HFFc6 (cell line): ENCODE results near the gene TAMM41. TPM values are rescaled to one million over a fixed set of nuclear protein-coding genes. Genes with fewer than 3 reads are reported as not detected.

Source experiments
- DNase-seq: peaks from one replicate; pipeline ENCODE4 v3.0.0-alpha.2; 2018
- H3K27ac Mint-ChIP-seq: 2 replicates; pipeline ENCODE4 v1.8.0; 2020; ENCODE audit warnings: mild to moderate bottlenecking, mixed read lengths
- H3K27me3 Mint-ChIP-seq: 2 replicates; pipeline ENCODE4 v1.8.0; 2021; ENCODE audit warnings: mild to moderate bottlenecking, moderate library complexity, mixed read lengths; ENCODE audit not compliant: insufficient read depth
- H3K36me3 Mint-ChIP-seq: 2 replicates; pipeline ENCODE4 v1.8.0; 2021; ENCODE audit warnings: low read depth, mixed read lengths
- H3K4me1 Mint-ChIP-seq: 2 replicates; pipeline ENCODE4 v1.8.0; 2020; ENCODE audit warnings: low read depth, mixed read lengths
- H3K4me3 Mint-ChIP-seq: 2 replicates; pipeline ENCODE4 v1.8.0; 2020; ENCODE audit warnings: mild to moderate bottlenecking, moderate library complexity, mixed read lengths
- H3K9me3 Mint-ChIP-seq: 2 replicates; pipeline ENCODE4 v1.8.0; 2020; ENCODE audit warnings: mild to moderate bottlenecking, mixed read lengths
- total RNA-seq, 6 experiments: library from RNA; stranded (reverse); fragmentation: NEBNext Ultra II Directional; extraction: Animal tissue kit (Norgen Biotek cat#: 25700); gene quantifications; 2 replicates in 1 of 6; 3 replicates in 5 of 6; pipeline ENCODE4 v1.2.3, GENCODE V29; 2021
- TF ChIP-seq, protein P1 (sequence below): fragments of 200-600 bp; sonication (generic); IDR thresholded peaks from 2 replicates; pipeline ENCODE4 v1.5.0; 2021; ENCODE audit warnings: antibody characterized with exemption, mild to moderate bottlenecking

The TAMM41 gene
- total RNA-seq, 6 experiments from 2014 or later = 11.5 to 16.3 (median 14.9) TPM

DNA sequence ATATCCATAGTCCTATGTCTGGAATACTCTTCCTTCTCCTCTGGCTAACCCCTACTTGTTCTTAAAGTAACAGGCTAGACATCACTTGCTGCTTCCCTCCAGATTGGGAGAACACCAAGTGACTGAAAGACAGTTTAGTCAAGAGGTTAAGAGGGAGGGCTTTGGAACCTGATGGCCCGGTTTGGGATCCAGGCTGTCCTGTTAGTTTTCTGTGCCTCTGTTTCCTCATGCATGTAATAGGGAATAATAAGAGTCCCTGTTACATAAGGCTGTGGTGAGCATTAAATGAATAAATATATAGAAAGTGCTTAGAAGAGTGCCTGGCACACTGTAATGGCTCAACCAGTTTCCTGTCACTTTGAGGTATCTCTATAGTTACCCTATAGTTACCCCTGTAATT lies 66.3 kb downstream of the TAMM41 start:
- no peak for DNase-seq
- TF ChIP-seq, protein P1, sequence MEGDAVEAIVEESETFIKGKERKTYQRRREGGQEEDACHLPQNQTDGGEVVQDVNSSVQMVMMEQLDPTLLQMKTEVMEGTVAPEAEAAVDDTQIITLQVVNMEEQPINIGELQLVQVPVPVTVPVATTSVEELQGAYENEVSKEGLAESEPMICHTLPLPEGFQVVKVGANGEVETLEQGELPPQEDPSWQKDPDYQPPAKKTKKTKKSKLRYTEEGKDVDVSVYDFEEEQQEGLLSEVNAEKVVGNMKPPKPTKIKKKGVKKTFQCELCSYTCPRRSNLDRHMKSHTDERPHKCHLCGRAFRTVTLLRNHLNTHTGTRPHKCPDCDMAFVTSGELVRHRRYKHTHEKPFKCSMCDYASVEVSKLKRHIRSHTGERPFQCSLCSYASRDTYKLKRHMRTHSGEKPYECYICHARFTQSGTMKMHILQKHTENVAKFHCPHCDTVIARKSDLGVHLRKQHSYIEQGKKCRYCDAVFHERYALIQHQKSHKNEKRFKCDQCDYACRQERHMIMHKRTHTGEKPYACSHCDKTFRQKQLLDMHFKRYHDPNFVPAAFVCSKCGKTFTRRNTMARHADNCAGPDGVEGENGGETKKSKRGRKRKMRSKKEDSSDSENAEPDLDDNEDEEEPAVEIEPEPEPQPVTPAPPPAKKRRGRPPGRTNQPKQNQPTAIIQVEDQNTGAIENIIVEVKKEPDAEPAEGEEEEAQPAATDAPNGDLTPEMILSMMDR = no peak
- H3K4me1 Mint-ChIP-seq = no peaks in the 10 kb centered on the region
- no peak overlapping the region for H3K27ac Mint-ChIP-seq
- peaks cover 14% of the 10 kb centered on the region for H3K36me3 Mint-ChIP-seq
- no peaks in the 10 kb centered on the region for H3K9me3 Mint-ChIP-seq
- H3K4me3 Mint-ChIP-seq = no peak overlapping the region
- no peaks in the 10 kb centered on the region; the same call in 1 of the 2 replicates for H3K27me3 Mint-ChIP-seq

GRCh38 chr3:11779626-11780025 lies 67.1 kb downstream of the TAMM41 start:
- no peak overlapping the region for H3K27ac Mint-ChIP-seq
- H3K27me3 Mint-ChIP-seq = no peaks in the 10 kb centered on the region; the same call in 1 of the 2 replicates
- H3K36me3 Mint-ChIP-seq = peaks cover 10% of the 10 kb centered on the region; the same call in 1 of the 2 replicates
- H3K4me1 Mint-ChIP-seq = no peaks in the 10 kb centered on the region
- no peak overlapping the region for H3K4me3 Mint-ChIP-seq
- TF ChIP-seq, protein P1 = no peak
- DNase-seq = no peak
- no peaks in the 10 kb centered on the region for H3K9me3 Mint-ChIP-seq

GRCh38 chr3:11778248-11778647 lies 68.4 kb downstream of the TAMM41 start:
- H3K4me3 Mint-ChIP-seq = no peak overlapping the region
- H3K9me3 Mint-ChIP-seq = no peaks in the 10 kb centered on the region
- TF ChIP-seq, protein P1 = no peak
- no peak overlapping the region for H3K27ac Mint-ChIP-seq
- no peak for DNase-seq
- H3K27me3 Mint-ChIP-seq = peaks cover 1% of the 10 kb centered on the region; the same call in 1 of the 2 replicates
- peaks cover 10% of the 10 kb centered on the region; the same call in 1 of the 2 replicates for H3K36me3 Mint-ChIP-seq
- no peaks in the 10 kb centered on the region for H3K4me1 Mint-ChIP-seq

GRCh38 chr3:11776346-11776745 lies 70.3 kb downstream of the TAMM41 start:
- peaks cover 14% of the 10 kb centered on the region for H3K4me1 Mint-ChIP-seq
- no peak for DNase-seq
- no peaks in the 10 kb centered on the region for H3K9me3 Mint-ChIP-seq
- H3K27me3 Mint-ChIP-seq = peaks cover 3% of the 10 kb centered on the region
- H3K4me3 Mint-ChIP-seq = no peak overlapping the region
- no peak overlapping the region for H3K27ac Mint-ChIP-seq
- H3K36me3 Mint-ChIP-seq = peaks cover 10% of the 10 kb centered on the region; the same call in 1 of the 2 replicates
- TF ChIP-seq, protein P1 = no peak

DNA sequence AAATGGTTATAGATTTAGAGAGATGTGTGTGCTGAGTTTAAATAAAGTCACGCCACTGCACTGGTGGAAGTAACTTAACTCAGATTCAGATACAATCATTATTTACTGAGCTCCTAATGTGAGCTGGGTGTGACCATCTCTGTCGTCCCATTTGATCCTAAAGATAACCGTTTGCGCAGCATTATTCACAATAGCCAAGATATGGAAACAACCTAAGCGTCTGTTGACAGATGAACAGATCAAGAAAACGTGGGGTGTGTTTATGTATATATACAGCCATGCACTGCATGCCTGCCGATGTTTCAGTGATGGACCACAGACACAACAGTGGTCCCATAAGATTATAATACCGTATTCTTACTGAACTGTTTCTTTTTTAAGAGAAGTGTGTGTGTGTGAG lies 71.2 kb downstream of the TAMM41 start:
- H3K27me3 Mint-ChIP-seq = peaks cover 3% of the 10 kb centered on the region
- H3K4me3 Mint-ChIP-seq = no peak overlapping the region
- peaks cover 23% of the 10 kb centered on the region for H3K4me1 Mint-ChIP-seq
- TF ChIP-seq, protein P1 = no peak
- no peak for DNase-seq
- H3K27ac Mint-ChIP-seq = no peak overlapping the region
- H3K9me3 Mint-ChIP-seq = no peaks in the 10 kb centered on the region
- peaks cover 10% of the 10 kb centered on the region; the same call in 1 of the 2 replicates for H3K36me3 Mint-ChIP-seq
